MM.1S (cell line): ENCODE data around the gene NELL1.

Experiments used
- DNase-seq: peaks from one replicate; pipeline ENCODE4 v3.0.0-alpha.2; 2015
- H2AFZ ChIP-seq: fragments of 300-600 bp; sonication (generic); 2 replicates; pipeline ENCODE4 v1.6.0; 2016; ENCODE audit warnings: antibody characterized with exemption, low read length
- H3F3A ChIP-seq: fragments of 300-600 bp; sonication (generic); 2 replicates; pipeline ENCODE4 v1.6.1; 2016; ENCODE audit warnings: mild to moderate bottlenecking, antibody characterized with exemption, low read length, moderate library complexity, mixed read lengths; ENCODE audit not compliant: insufficient read depth
- H3K27ac ChIP-seq: fragments of 300-600 bp; sonication (generic); 2 replicates; pipeline ENCODE4 v1.5.1; 2016; ENCODE audit warnings: mild to moderate bottlenecking, low read length
- H3K27me3 ChIP-seq: fragments of 300-600 bp; sonication (generic); replicated peaks from 2 replicates; pipeline ENCODE4 v1.6.0; 2016; ENCODE audit warnings: low read length; ENCODE audit not compliant: insufficient read depth
- H3K36me3 ChIP-seq: fragments of 300-600 bp; sonication (generic); replicated peaks from 2 replicates; pipeline ENCODE4 v1.6.1; 2016; ENCODE audit warnings: mild to moderate bottlenecking, low read length, mixed read lengths; ENCODE audit not compliant: insufficient read depth
- H3K4me1 ChIP-seq: fragments of 300-600 bp; sonication (generic); 2 replicates; pipeline ENCODE4 v1.6.1; 2016; ENCODE audit warnings: low read length, mixed read lengths
- H3K4me2 ChIP-seq: fragments of 300-600 bp; sonication (generic); 2 replicates; pipeline ENCODE4 v1.6.0; 2016; ENCODE audit warnings: low read depth, low read length
- H3K4me3 ChIP-seq: fragments of 300-600 bp; sonication (generic); 2 replicates; pipeline ENCODE4 v1.5.1; 2016; ENCODE audit warnings: low read length, mixed read lengths
- H3K79me2 ChIP-seq: fragments of 300-600 bp; sonication (generic); 2 replicates; pipeline ENCODE4 v1.6.1; 2016; ENCODE audit warnings: mixed run types, low read length, mixed read lengths
- H3K9ac ChIP-seq: fragments of 300-600 bp; sonication (generic); 2 replicates; pipeline ENCODE4 v1.6.1; 2016; ENCODE audit warnings: low read length, mixed read lengths
- H3K9me2 ChIP-seq: fragments of 300-600 bp; sonication (generic); replicated peaks from 2 replicates; pipeline ENCODE4 v1.6.1; 2016; ENCODE audit warnings: mild to moderate bottlenecking, low read length, mixed read lengths; ENCODE audit not compliant: insufficient read depth
- H3K9me3 ChIP-seq: fragments of 300-600 bp; sonication (generic); replicated peaks from 2 replicates; pipeline ENCODE4 v1.6.1; 2016; ENCODE audit warnings: mild to moderate bottlenecking, low read length, mixed read lengths; ENCODE audit not compliant: insufficient read depth
- H4K20me1 ChIP-seq: fragments of 300-600 bp; sonication (generic); 2 replicates; pipeline ENCODE4 v1.6.1; 2016; ENCODE audit warnings: mild to moderate bottlenecking, low read length, moderate library complexity, mixed read lengths; ENCODE audit not compliant: insufficient read depth
- CTCF ChIP-seq: fragments of 300-600 bp; sonication (generic); IDR thresholded peaks from 2 replicates; pipeline ENCODE4 v1.5.1; 2016; ENCODE audit warnings: antibody characterized with exemption, low read length, mixed read lengths
- EZH2 ChIP-seq: fragments of 300-600 bp; sonication (generic); optimal IDR thresholded peaks from 2 replicates; pipeline ENCODE3; 2017; ENCODE audit warnings: low read depth, mild to moderate bottlenecking, antibody characterized with exemption, low read length, mixed read lengths
- EZH2phosphoT487 ChIP-seq: fragments of 300-600 bp; sonication (generic); IDR thresholded peaks from 2 replicates; pipeline ENCODE4 v1.6.1; 2018; ENCODE audit warnings: antibody characterized with exemption, low read length

The NELL1 gene

GRCh38 chr11:21552911-21553310 is 883.5 kb downstream of the NELL1 start:
- H4K20me1 ChIP-seq = no peaks in the 10 kb centered on the region
- TF ChIP-seq EZH2phosphoT487 (no peak), CTCF (no peak), EZH2 (no peak)
- H3K27me3 ChIP-seq = no peaks in the 10 kb centered on the region
- DNase-seq = no peak
- no peak overlapping the region for H3K27ac ChIP-seq
- H3K36me3 ChIP-seq = no peaks in the 10 kb centered on the region
- no peak overlapping the region for H3K9ac ChIP-seq
- no peaks in the 10 kb centered on the region for H3K79me2 ChIP-seq
- H3K4me1 ChIP-seq = no peaks in the 10 kb centered on the region
- H3K9me3 ChIP-seq = no peaks in the 10 kb centered on the region
- H2AFZ ChIP-seq = no peak overlapping the region
- no peaks in the 10 kb centered on the region for H3K9me2 ChIP-seq
- no peak overlapping the region for H3K4me3 ChIP-seq
- no peaks in the 10 kb centered on the region for H3F3A ChIP-seq
- no peak overlapping the region for H3K4me2 ChIP-seq

- H3K27me3 ChIP-seq = no peaks in the 10 kb centered on the region
- H3K79me2 ChIP-seq = no peaks in the 10 kb centered on the region
- H3K36me3 ChIP-seq = no peaks in the 10 kb centered on the region
- no peaks in the 10 kb centered on the region for H3K9me3 ChIP-seq
- no peak for DNase-seq
- no peak overlapping the region for H3K4me3 ChIP-seq
- no peak overlapping the region for H3K9ac ChIP-seq
- no peak for TF ChIP-seq EZH2phosphoT487
- no peak for TF ChIP-seq EZH2
- no peak for TF ChIP-seq CTCF
- no peaks in the 10 kb centered on the region for H4K20me1 ChIP-seq
- H2AFZ ChIP-seq = no peak overlapping the region
- no peaks in the 10 kb centered on the region for H3K9me2 ChIP-seq
- no peak overlapping the region for H3K4me2 ChIP-seq
- H3K4me1 ChIP-seq = no peaks in the 10 kb centered on the region
- no peak overlapping the region for H3K27ac ChIP-seq
- no peaks in the 10 kb centered on the region for H3F3A ChIP-seq
Measured at GRCh38 chr11:21553795-21554194, 884.4 kb downstream of the NELL1 start.

- no peaks in the 10 kb centered on the region for H3K9me3 ChIP-seq
- H2AFZ ChIP-seq = no peak overlapping the region
- H3K79me2 ChIP-seq = no peaks in the 10 kb centered on the region
- H3K27ac ChIP-seq = no peak overlapping the region
- H3K4me3 ChIP-seq = no peak overlapping the region
- H3K27me3 ChIP-seq = no peaks in the 10 kb centered on the region
- H3K4me2 ChIP-seq = no peak overlapping the region
- no peaks in the 10 kb centered on the region for H3K4me1 ChIP-seq
- no peaks in the 10 kb centered on the region for H3K36me3 ChIP-seq
- no peaks in the 10 kb centered on the region for H3F3A ChIP-seq
- no peaks in the 10 kb centered on the region for H4K20me1 ChIP-seq
- TF ChIP-seq EZH2phosphoT487 = no peak
- TF ChIP-seq EZH2 = no peak
- no peak for TF ChIP-seq CTCF
- DNase-seq = no peak
- H3K9ac ChIP-seq = no peak overlapping the region
- no peaks in the 10 kb centered on the region for H3K9me2 ChIP-seq
Measured at GRCh38 chr11:21554284-21554683, 884.9 kb downstream of the NELL1 start.
